A549 (cell line): ENCODE data around the gene DOCK10. TPM values are rescaled to one million over a fixed set of nuclear protein-coding genes. Genes with fewer than 3 reads are reported as not detected.
"Not testable (repeated sequence)": the region's sequence is repeated elsewhere in the genome, so short reads cannot be mapped to it uniquely, and the experiment has no call there.

Experiments
- ATAC-seq, 2 experiments: fragments of 200-7000 bp in 1 of 2; fragments of >200 bp in 1 of 2; cut with Nextera tagmentation in 1 of 2; cut with Tn5 transposase in 1 of 2; 3 replicates each; pipeline versions ENCODE4 v1.8.0 to v1.9.1; 2018 to 2020; ENCODE audit warnings: mild to moderate bottlenecking in 1 of 2, moderate library complexity in 1 of 2
- CTCF ChIA-PET: fragments of 300-600 bp; sonication (Branson Sonifier 250); formaldehyde crosslinking; extraction: SDS; loops from one replicate; lab custom pipeline; 2021; ENCODE audit warnings: antibody characterized with exemption, inconsistent platforms; lab: Yijun Ruan, JAX
- POLR2A ChIA-PET: fragments of 350-600 bp; formaldehyde crosslinking; extraction: SDS; loops from one replicate; lab custom pipeline; 2021; ENCODE audit warnings: antibody characterized with exemption, inconsistent platforms; lab: Yijun Ruan, JAX
- DNase-seq, 2 experiments: peaks; one replicate each; pipeline versions ENCODE4 v3.0.0 to v3.0.0-alpha.2; 2011 to 2016; ENCODE audit warnings: low read depth in 1 of 2, low spot score in 1 of 2
- FAIRE-seq: peaks from 2 replicates; lab custom pipeline; 2011; peaks lifted over from hg19 to GRCh38; lab: Jason Lieb, UNC
- H3K27ac ChIP-seq, 2 experiments: fragments of >200 bp; sonication (Bioruptor Twin); formaldehyde crosslinking; 3 replicates each; pipeline ENCODE4 v1.5.1; 2016 to 2017
- H3K4me1 ChIP-seq: fragments of >200 bp; sonication (Bioruptor Twin); formaldehyde crosslinking; 3 replicates; pipeline ENCODE4 v1.6.1; 2016
- H3K4me2 ChIP-seq: fragments of >200 bp; sonication (Bioruptor Twin); formaldehyde crosslinking; 3 replicates; pipeline ENCODE4 v1.6.1; 2016
- H3K4me3 ChIP-seq: fragments of >200 bp; sonication (Bioruptor Twin); formaldehyde crosslinking; 3 replicates; pipeline ENCODE4 v1.5.1; 2016
- H3K9me3 ChIP-seq: fragments of >200 bp; sonication (Bioruptor Twin); formaldehyde crosslinking; 3 replicates; pipeline ENCODE4 v1.6.1; 2016
- BHLHE40 ChIP-seq: IDR thresholded peaks from 2 replicates; pipeline ENCODE4 v1.6.1; 2012; ENCODE audit warnings: low read depth, low read length, inconsistent platforms
- CBX2 ChIP-seq: fragments of 200-600 bp; sonication (generic); IDR thresholded peaks from 2 replicates; pipeline ENCODE4 v1.6.1; 2016; ENCODE audit warnings: low read depth, mild to moderate bottlenecking, borderline replicate concordance
- CEBPB ChIP-seq, 2 experiments: fragments of >200 bp in 1 of 2; sonication (Bioruptor Twin) in 1 of 2; formaldehyde crosslinking in 1 of 2; IDR thresholded peaks; 2 replicates each; pipeline ENCODE4 v1.6.1; 2012 to 2016
- HOXB5 ChIP-seq: fragments of 250-450 bp; sonication (Bioruptor Pico); IDR thresholded peaks from 2 replicates; pipeline ENCODE4 v1.5.0; 2020; ENCODE audit warnings: mild to moderate bottlenecking, moderate library complexity
- MAFK ChIP-seq: fragments of 450-650 bp; IDR thresholded peaks from 2 replicates; pipeline ENCODE4 v1.6.1; 2014; ENCODE audit not compliant: partially characterized antibody
- RFX5 ChIP-seq: fragments of 450-650 bp; IDR thresholded peaks from 2 replicates; pipeline ENCODE4 v1.7.1; 2014; ENCODE audit warnings: antibody characterized with exemption, mild to moderate bottlenecking, moderate library complexity
- RNF2 ChIP-seq: fragments of 200-600 bp; sonication (generic); IDR thresholded peaks from 2 replicates; pipeline ENCODE4 v1.6.1; 2016; ENCODE audit warnings: low read depth, mild to moderate bottlenecking, antibody characterized with exemption, moderate library complexity, borderline replicate concordance
- SMC3 ChIP-seq: fragments of >200 bp; sonication (Bioruptor Twin); formaldehyde crosslinking; IDR thresholded peaks from 3 replicates; pipeline ENCODE4 v1.6.1; 2018; ENCODE audit warnings: inconsistent platforms
- TP53 ChIP-seq: fragments of 250-450 bp; sonication (Bioruptor Pico); IDR thresholded peaks from 2 replicates; pipeline ENCODE4 v1.5.0; 2021; ENCODE audit warnings: mild to moderate bottlenecking, moderate library complexity
- ZC3H11A ChIP-seq: fragments of 450-650 bp; IDR thresholded peaks from 2 replicates; pipeline ENCODE4 v1.6.1; 2014; ENCODE audit warnings: antibody characterized with exemption, mild to moderate bottlenecking
- ZNF302 ChIP-seq: fragments of 250-450 bp; sonication (Bioruptor Pico); IDR thresholded peaks from 2 replicates; pipeline ENCODE4 v1.9.0; 2021; ENCODE audit warnings: inconsistent platforms, mild to moderate bottlenecking, moderate library complexity
- WGBS: methylation state at CpG from one replicate; pipeline ENCODE4 v1.1.6; 2017; ENCODE audit errors: missing lambda C conversion rate; 5-methylcytosine and 5-hydroxymethylcytosine counted together
- polyA plus RNA-seq, 4 experiments: library from polyadenylated mRNA; depleted of rRNA in 3 of 4; stranded (reverse); fragments of >200 nt; fragmentation: RNase III in 1 of 4; extraction: RNeasy Plus Mini Kit Qiagen cat#74134 plus additional on column Dnase treatment in 1 of 4; gene quantifications; 2 replicates in 3 of 4; 3 replicates in 1 of 4; pipeline ENCODE4 v1.2.3, GENCODE V29; 2011 to 2017
- TF ChIP-seq, protein P1 (sequence below): fragments of 250-450 bp; sonication (Bioruptor Pico); IDR thresholded peaks from 2 replicates; pipeline ENCODE4 v1.5.0; 2020; ENCODE audit warnings: low read depth, mild to moderate bottlenecking, moderate library complexity
- TF ChIP-seq, protein P2 (sequence below): fragments of >200 bp; sonication (Bioruptor Twin); formaldehyde crosslinking; IDR thresholded peaks from 3 replicates; pipeline ENCODE4 v1.5.1; 2016
- TF ChIP-seq, protein P3 (sequence below): fragments of 200-600 bp; sonication (generic); IDR thresholded peaks from 2 replicates; pipeline ENCODE4 v1.6.1; 2016; ENCODE audit warnings: antibody characterized with exemption, mild to moderate bottlenecking, moderate library complexity

The DOCK10 gene
- polyA plus RNA-seq, 2 of the 4 experiments (the other 2 are of a cell fraction): 43.0 to 45.3 TPM

DNA sequence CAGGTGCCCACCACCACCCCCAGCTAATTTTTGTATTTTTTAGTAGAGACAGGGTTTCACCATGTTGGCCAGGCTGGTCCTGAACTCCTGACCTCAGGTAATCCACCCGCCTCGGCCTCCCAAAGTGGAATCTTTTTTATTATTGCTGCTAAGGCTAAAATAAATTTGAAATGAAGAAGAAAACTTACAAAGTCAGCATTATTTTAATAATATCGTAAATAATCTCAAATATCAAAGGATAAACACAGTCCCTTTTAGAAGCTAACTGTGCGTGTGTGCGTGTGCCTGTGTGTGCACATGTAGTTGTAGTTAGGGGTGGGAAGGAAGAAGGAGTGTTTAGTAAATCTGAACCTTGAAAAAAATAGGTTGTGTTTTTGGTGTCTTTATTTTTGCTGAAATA is 125.0 kb downstream of the DOCK10 start:
- H3K4me1 ChIP-seq, FAIRE-seq, DNase-seq, H3K9me3 ChIP-seq, H3K4me2 ChIP-seq, POLR2A ChIA-PET, CTCF ChIA-PET, H3K27ac ChIP-seq, ATAC-seq, H3K4me3 ChIP-seq: not testable (repeated sequence)
- TF ChIP-seq MAFK: peak; percentile 90
- 93% methylated on average over 5 of the region's 5 CpGs for WGBS

DNA sequence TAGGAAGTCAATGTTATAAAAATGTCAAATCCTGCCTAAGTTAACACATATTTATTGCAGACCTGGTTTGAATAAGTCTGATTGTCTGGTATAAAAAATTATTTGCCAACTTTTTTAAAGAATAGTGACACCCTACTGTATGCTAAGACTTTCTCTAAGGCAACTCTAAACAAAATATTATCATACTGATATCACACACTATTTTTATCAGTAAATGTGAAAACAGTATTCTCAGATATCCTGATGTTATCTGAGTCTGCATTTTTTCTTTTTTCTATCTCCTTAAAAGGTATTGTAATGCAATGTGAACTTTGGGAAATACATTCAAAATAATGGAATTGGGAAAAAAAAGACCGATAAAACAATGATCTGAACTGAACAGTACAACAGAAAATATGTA is 127.1 kb downstream of the DOCK10 start:
- POLR2A ChIA-PET: no interaction called here
- H3K9me3 ChIP-seq: no peaks in the 10 kb centered on the region
- DNase-seq (no peak), ATAC-seq (no peak), FAIRE-seq (no peak)
- H3K4me1 ChIP-seq: peaks cover 15% of the 10 kb centered on the region
- H3K4me2 ChIP-seq: no peak overlapping the region
- CTCF ChIA-PET: no interaction called here
- H3K27ac ChIP-seq: no peak overlapping the region
- no peak overlapping the region for H3K4me3 ChIP-seq
- TF ChIP-seq, protein P1, sequence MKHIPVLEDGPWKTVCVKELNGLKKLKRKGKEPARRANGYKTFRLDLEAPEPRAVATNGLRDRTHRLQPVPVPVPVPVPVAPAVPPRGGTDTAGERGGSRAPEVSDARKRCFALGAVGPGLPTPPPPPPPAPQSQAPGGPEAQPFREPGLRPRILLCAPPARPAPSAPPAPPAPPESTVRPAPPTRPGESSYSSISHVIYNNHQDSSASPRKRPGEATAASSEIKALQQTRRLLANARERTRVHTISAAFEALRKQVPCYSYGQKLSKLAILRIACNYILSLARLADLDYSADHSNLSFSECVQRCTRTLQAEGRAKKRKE: no peak
- TF ChIP-seq RFX5 (no peak), RNF2 (no peak)
- 96% methylated on average over 1 of the region's 1 CpG for WGBS

DNA sequence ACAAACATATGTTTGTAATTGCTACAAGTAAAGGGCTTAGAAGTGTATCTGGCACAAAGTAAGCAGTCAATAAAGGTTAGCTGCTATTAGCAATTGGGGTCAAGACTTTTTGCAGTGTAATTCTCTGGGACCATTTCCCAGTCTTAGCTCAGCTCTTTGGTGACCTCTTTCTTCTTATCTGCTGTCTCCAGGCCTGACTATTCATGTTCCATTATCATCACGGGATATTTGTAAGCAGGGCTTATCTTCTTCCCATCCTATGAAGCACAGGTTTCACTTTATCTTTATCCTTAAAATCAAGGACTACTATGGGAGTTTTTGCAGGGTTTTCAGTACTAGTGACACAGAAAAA is 131.7 kb downstream of the DOCK10 start:
- Histone ChIP-seq H3K9me3 (no peaks in the 10 kb centered on the region), H3K4me1 (peaks cover 28% of the 10 kb centered on the region), H3K27ac (peak overlapping the region; percentile 70 to 77), H3K4me2 (peak overlapping the region; percentile 75), H3K4me3 (no peak overlapping the region)
- ChIA-PET CTCF (interaction anchor here (1.1 kb wide), 1 partner anchor 16 kb away, joined by 3 read pairs; no protein-coding TSS in a partner anchor), POLR2A (no interaction called here)
- ATAC-seq (peak; percentile 52 to 63), FAIRE-seq (no peak), DNase-seq (no peak)
- TF ChIP-seq SMC3 (no peak), CBX2 (no peak), TP53 (CRISPR knock-in tag) (no peak), CEBPB (IDR thresholded peaks at IDR 0.05) (no peak), ZNF302 (CRISPR knock-in tag) (no peak), ZC3H11A (no peak), HOXB5 (CRISPR knock-in tag) (no peak), BHLHE40 (no peak)
- TF ChIP-seq, protein P2, sequence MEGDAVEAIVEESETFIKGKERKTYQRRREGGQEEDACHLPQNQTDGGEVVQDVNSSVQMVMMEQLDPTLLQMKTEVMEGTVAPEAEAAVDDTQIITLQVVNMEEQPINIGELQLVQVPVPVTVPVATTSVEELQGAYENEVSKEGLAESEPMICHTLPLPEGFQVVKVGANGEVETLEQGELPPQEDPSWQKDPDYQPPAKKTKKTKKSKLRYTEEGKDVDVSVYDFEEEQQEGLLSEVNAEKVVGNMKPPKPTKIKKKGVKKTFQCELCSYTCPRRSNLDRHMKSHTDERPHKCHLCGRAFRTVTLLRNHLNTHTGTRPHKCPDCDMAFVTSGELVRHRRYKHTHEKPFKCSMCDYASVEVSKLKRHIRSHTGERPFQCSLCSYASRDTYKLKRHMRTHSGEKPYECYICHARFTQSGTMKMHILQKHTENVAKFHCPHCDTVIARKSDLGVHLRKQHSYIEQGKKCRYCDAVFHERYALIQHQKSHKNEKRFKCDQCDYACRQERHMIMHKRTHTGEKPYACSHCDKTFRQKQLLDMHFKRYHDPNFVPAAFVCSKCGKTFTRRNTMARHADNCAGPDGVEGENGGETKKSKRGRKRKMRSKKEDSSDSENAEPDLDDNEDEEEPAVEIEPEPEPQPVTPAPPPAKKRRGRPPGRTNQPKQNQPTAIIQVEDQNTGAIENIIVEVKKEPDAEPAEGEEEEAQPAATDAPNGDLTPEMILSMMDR: no peak
- TF ChIP-seq, protein P3, sequence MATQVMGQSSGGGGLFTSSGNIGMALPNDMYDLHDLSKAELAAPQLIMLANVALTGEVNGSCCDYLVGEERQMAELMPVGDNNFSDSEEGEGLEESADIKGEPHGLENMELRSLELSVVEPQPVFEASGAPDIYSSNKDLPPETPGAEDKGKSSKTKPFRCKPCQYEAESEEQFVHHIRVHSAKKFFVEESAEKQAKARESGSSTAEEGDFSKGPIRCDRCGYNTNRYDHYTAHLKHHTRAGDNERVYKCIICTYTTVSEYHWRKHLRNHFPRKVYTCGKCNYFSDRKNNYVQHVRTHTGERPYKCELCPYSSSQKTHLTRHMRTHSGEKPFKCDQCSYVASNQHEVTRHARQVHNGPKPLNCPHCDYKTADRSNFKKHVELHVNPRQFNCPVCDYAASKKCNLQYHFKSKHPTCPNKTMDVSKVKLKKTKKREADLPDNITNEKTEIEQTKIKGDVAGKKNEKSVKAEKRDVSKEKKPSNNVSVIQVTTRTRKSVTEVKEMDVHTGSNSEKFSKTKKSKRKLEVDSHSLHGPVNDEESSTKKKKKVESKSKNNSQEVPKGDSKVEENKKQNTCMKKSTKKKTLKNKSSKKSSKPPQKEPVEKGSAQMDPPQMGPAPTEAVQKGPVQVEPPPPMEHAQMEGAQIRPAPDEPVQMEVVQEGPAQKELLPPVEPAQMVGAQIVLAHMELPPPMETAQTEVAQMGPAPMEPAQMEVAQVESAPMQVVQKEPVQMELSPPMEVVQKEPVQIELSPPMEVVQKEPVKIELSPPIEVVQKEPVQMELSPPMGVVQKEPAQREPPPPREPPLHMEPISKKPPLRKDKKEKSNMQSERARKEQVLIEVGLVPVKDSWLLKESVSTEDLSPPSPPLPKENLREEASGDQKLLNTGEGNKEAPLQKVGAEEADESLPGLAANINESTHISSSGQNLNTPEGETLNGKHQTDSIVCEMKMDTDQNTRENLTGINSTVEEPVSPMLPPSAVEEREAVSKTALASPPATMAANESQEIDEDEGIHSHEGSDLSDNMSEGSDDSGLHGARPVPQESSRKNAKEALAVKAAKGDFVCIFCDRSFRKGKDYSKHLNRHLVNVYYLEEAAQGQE: no peak
- 45% methylated on average over 1 of the region's 1 CpG for WGBS
